ENCODE results near the gene UPK3B. TPM values are rescaled to one million over a fixed set of nuclear protein-coding genes. Genes with fewer than 3 reads are reported as not detected.
A peak's percentile ranks its signal among the peaks of the same experiment; 100 is the strongest.
"Not testable (repeated sequence)": the region's sequence is repeated elsewhere in the genome, so short reads cannot be mapped to it uniquely, and the experiment has no call there.

UPK3B gene
- total RNA-seq, result 100 to 1,000 TPM in 1 of 6 donors, 10 to 100 TPM in 5; 26.8 to 507 (median 51.0) TPM

DNA sequence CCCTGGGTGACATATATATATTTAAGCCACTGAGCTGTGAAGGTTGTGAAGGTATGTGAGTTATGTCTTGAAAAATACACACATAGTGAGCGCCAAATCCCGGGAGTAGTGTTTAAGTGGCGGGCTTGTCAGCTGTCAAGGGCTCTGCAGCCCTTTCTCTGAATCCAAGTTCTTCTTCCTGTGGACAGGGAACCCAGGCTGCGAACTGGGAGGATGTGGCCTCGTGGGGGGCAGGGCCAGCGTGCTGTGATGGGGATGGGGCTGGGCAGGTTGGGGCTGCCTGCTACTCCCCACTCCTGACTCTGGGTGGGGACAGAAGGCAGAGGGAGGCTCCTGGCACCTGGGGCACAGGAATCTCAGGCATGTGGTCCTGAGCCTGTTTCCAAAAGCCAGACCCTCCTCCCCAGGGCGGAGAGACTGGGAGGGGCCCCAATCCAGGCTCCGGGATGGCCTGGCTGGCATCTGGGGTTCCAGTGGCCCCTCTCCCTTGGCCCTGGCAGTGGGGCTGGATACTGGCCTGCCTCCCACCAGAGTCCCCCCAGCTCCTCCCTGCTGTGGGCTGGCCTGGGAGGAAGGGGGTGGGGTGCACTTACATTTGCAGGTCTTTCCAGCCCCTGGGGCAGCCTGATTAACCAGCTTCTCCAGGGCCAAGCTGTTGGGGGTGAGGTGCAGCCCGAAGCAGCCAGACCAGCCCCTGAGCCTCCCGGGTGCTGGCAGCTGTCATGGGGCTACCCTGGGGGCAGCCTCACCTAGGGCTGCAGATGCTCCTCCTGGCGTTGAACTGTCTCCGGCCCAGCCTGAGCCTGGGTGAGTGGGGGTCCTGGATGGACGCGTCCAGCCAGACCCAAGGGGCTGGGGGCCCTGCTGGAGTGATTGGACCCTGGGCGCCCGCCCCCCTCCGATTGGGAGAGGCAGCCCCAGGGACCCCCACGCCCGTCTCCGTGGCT is at the start of gene UPK3B:
Gene UPK3B, plus strand, starts transcription at position 622 of the 947 bp plus-strand sequence. Its CDS starts 101 bp downstream, at position 723.
- ATAC-seq (ENCODE audit: low FRiP score in 2 of 2), result peak; percentile 6 to 11
- no peaks in the 10 kb centered on the region for H3K27me3 ChIP-seq
- no peak for TF ChIP-seq EP300 (IDR thresholded peaks at IDR 0.05)
- no peak for TF ChIP-seq CTCF (IDR thresholded peaks at IDR 0.05)
- peak in 1 of 4 donors; percentile 20 for TF ChIP-seq POLR2A (IDR thresholded peaks at IDR 0.05)
- TF ChIP-seq POLR2AphosphoS5 (IDR thresholded peaks at IDR 0.05), result no peak
- DNase-seq, result peak; percentile 59 to 76
- H3K27ac ChIP-seq, result peak within 1 kb of the TSS in 2 of 4 donors; percentile 10 to 27
- H3K4me3 ChIP-seq, result peak within 1 kb of the TSS in 2 of 4 donors; percentile 7 to 31
- H3K4me1 ChIP-seq, result peaks cover 0 to 18% (median 13%) of the 10 kb centered on the region in 4 donors
- no peaks in the 10 kb centered on the region for H3K9me3 ChIP-seq
- H3K36me3 ChIP-seq, result peaks cover 4 to 18% (median 9%) of the 10 kb centered on the region in 4 donors
- WGBS, 2 donors, result 15 to 46% methylated on average over 6 to 14 of the region's 20 CpGs

DNA sequence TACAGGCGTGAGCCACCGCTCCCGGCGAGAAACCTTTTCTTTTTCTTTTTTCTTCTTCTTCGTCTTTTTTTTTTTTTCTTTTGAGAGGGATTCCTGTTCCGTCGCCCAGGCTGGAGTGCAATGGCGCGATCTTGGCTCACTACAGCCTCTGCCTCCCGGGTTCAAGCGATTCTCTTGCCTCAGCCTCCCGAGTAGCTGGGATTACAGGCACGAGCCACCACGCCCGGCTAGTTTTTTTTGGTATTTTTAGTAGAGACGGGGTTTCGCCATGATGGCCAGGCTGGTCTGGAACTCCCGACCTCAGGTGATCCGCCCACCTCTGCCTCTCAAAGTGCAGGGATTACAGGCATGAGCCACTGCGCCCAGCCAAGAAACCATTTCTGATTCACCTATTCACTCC is 49.6 kb upstream of the UPK3B start:
- ATAC-seq (ENCODE audit: low FRiP score in 2 of 2); DNase-seq; H3K27ac ChIP-seq; H3K4me1 ChIP-seq; H3K9me3 ChIP-seq; H3K36me3 ChIP-seq; H3K4me3 ChIP-seq; H3K27me3 ChIP-seq: not testable (repeated sequence)
- WGBS, 2 donors, result 82 to 95% methylated on average over 13 of the region's 20 CpGs

GRCh38 chr7:76461464-76462101 is 48.8 kb upstream of the UPK3B start, which contains the start of gene DTX2:
TSS of gene DTX2 (plus strand) at chr7:76461709. CDS start at chr7:76480510, 18,801 bp downstream.
- WGBS, 2 donors, result no CpG with 5 or more reads among the region's 54 CpGs

GRCh38 chr7:76462271-76462882 is 48.0 kb upstream of the UPK3B start:
- not testable (repeated sequence) for DNase-seq, H3K9me3 ChIP-seq, H3K27me3 ChIP-seq, H3K4me1 ChIP-seq, H3K4me3 ChIP-seq, H3K27ac ChIP-seq, H3K36me3 ChIP-seq
- peak; percentile 11 to 60 for ATAC-seq (ENCODE audit: low FRiP score in 2 of 2)
- no CpG with 5 or more reads among the region's 17 CpGs for WGBS, 2 donors

More at GRCh38 chr7:76461464-76462101, 48.8 kb upstream of the UPK3B start, which contains the start of gene DTX2:
- DNase-seq (peak in 1 of 2 donors; percentile 91), ATAC-seq (ENCODE audit: low FRiP score in 2 of 2) (peak; percentile 96 to 97)
- H3K4me1 ChIP-seq, H3K9me3 ChIP-seq, H3K27me3 ChIP-seq, H3K36me3 ChIP-seq: not testable (repeated sequence)
- H3K4me3 ChIP-seq, result peak within 1 kb of the TSS; percentile 50 to 70 (median 57)
- H3K27ac ChIP-seq, result peak within 1 kb of the TSS in 3 of 4 donors; percentile 75 to 86 (median 85)

- ATAC-seq (ENCODE audit: low FRiP score in 2 of 2); H3K27me3 ChIP-seq: not testable (repeated sequence)
Observed at GRCh38 chr7:76464959-76465358, 45.4 kb upstream of the UPK3B start.

DNA sequence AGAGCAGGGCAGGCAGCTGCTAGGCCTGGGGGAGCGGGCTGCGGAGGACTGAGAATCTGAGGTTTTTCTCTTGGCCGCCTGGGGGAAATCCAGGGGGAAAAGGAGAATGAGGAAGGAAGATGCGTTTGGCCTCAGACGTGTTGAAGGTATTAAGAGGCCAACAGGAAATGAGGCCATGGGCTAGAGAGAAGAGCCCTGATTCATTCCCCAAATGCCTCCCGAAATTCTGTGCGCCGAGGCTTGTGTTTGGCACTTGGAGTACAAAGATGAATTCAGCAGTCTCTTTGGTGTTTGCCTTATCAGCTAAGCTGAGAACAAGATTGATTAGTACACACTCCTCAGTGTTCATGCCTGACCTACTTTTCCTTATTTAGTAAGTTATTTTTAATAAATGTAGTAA is 44.4 kb upstream of the UPK3B start:
- not testable (repeated sequence) for H3K4me1 ChIP-seq
- peak in 1 of 2 donors; percentile 69 for ATAC-seq (ENCODE audit: low FRiP score in 2 of 2)

More at GRCh38 chr7:76464959-76465358, 45.4 kb upstream of the UPK3B start:
- H3K36me3 ChIP-seq, H3K4me1 ChIP-seq, H3K9me3 ChIP-seq, DNase-seq, H3K4me3 ChIP-seq, H3K27ac ChIP-seq: not testable (repeated sequence)
- WGBS, 2 donors, result 76 to 88% methylated on average over 3 to 5 of the region's 5 CpGs

DNA sequence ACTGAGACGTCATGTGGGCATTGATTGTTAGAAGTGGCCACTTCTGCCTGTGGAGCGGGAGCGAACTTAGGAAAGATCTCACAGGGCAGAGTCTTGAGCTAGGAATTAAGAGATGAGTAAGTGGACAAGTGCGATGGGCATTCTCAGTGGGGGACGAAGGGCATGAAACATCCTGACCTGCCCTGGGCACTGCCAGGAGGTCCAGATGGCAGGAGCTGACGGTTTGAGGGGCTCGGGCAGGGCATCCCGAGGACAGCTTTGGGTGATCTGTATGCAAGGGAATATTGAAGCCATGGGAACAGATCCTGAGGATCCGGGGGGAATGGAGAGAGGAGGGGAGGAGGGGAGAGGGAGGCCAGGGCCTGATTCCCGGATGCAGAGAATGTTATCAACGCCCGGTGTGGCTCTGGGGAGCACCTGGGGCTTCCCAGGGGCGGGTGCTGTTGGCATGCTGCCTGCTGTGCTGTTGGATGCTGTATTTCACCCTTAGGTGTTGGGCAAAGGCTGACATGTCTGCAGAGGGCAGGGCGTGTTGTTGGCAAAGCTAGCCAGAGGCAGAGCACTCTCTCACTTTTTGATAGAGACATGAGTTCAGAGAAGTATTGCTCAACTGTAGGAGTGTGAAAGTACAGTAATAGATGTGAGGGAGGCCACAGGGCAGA is 42.5 kb upstream of the UPK3B start:
- H3K4me3 ChIP-seq, H3K9me3 ChIP-seq, H3K36me3 ChIP-seq, H3K27me3 ChIP-seq, H3K4me1 ChIP-seq: not testable (repeated sequence)
- WGBS, 2 donors, result 71 to 78% methylated on average over 10 of the region's 14 CpGs
- peak overlapping the region in 1 of 4 donors; percentile 58 for H3K27ac ChIP-seq
- ATAC-seq (ENCODE audit: low FRiP score in 2 of 2) (peak; percentile 52 to 86), DNase-seq (peak; percentile 72 to 84)

More for the DNA sequence above, 44.4 kb upstream of the UPK3B start:
- H3K27ac ChIP-seq, H3K4me3 ChIP-seq, H3K9me3 ChIP-seq, DNase-seq, H3K36me3 ChIP-seq, H3K27me3 ChIP-seq: not testable (repeated sequence)
- WGBS, 2 donors, result no CpG with 5 or more reads among the region's 8 CpGs

GRCh38 chr7:76471556-76472221 is 38.7 kb upstream of the UPK3B start:
- not testable (repeated sequence) for H3K9me3 ChIP-seq, H3K4me3 ChIP-seq, H3K27ac ChIP-seq, H3K4me1 ChIP-seq, DNase-seq, H3K36me3 ChIP-seq, H3K27me3 ChIP-seq
- whole genome bisulfite sequencing, 2 donors, result 74 to 97% methylated on average over 6 to 7 of the region's 10 CpGs
- ATAC-seq (ENCODE audit: low FRiP score in 2 of 2), result peak in 1 of 2 donors; percentile 63

GRCh38 chr7:76473097-76473496 is 37.3 kb upstream of the UPK3B start:
- 100% methylated on average over 1 of the region's 6 CpGs; no CpG with 5 or more reads in 1 of the 2 donors for WGBS, 2 donors
- DNase-seq; H3K9me3 ChIP-seq; H3K4me1 ChIP-seq; ATAC-seq (ENCODE audit: low FRiP score in 2 of 2); H3K4me3 ChIP-seq; H3K36me3 ChIP-seq; H3K27ac ChIP-seq; H3K27me3 ChIP-seq: not testable (repeated sequence)

DNA sequence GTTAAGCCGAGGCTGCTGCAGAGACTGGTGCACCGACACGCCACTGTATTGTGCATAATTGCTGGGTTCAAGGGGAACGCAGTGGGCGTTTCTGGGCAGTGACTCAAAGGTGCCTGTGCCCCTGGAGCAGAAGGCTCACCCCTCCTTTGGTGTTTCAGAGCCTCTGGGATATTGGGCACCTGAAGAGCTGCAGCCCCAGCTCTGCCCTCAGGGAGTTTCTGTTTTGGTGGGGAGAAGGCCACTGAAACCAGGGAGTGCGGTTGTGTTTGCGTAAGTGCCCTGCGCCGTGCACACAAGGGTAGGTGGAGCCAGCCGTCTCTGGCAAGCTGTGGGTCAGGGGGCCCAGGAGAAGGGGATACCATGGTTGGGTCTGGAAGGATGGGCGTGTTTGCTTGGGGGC is 34.1 kb upstream of the UPK3B start:
- not testable (repeated sequence) for DNase-seq; H3K9me3 ChIP-seq; H3K4me1 ChIP-seq; ATAC-seq (ENCODE audit: low FRiP score in 2 of 2); H3K4me3 ChIP-seq; H3K27ac ChIP-seq; H3K27me3 ChIP-seq
- WGBS, 2 donors, result 100% methylated on average over 1 of the region's 11 CpGs; no CpG with 5 or more reads in 1 of the 2 donors
- H3K36me3 ChIP-seq, result peaks cover 0 to 13% (median 6%) of the 10 kb centered on the region in 4 donors
